Measurements from ENCODE around the gene PPARG. TPM values are rescaled to one million over a fixed set of nuclear protein-coding genes. Genes with fewer than 3 reads are reported as not detected.

Gene PPARG
- polyA plus RNA-seq, 3 donors: 25.8 to 28.5 (median 27.4) TPM

DNA sequence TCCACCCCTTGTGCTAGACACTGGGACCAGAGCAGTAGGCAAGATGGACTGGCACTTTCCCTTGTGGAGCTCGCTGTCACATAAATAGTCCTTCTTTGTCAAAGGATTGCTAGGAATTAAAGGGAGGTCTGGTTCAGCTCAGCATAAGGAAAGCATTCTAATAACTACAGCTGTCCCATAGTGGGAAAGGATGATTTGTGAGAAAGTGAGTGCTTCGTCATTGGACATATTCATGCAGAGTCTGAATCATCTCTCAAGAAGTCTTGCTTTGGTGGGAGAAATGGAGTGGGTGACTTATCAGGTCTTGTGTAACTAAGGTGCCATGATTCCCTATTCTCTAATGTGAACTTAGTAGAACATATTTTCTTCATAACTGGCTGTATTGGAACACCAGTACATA lies 14.7 kb downstream of the PPARG start:
- DNase-seq: no peak

DNA sequence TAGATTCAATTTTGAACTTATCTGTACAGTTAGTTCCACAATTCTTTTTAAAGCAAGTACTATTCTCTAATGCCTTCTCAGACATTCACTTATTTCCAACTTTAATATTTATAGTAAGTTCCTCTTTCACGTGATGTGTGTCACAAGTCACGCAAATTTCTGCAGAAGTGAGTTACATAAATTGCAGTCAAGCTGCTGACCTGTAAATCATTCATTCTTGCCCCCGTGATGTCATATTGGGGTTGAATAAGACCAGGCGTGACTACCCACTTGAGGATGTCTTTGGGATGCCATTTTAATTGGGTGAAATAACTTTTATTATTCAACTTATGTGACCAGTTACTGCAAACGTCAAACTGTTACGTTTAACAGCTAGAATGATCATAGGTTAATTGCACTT lies 15.1 kb downstream of the PPARG start:
- DNase-seq: no peak

DNA sequence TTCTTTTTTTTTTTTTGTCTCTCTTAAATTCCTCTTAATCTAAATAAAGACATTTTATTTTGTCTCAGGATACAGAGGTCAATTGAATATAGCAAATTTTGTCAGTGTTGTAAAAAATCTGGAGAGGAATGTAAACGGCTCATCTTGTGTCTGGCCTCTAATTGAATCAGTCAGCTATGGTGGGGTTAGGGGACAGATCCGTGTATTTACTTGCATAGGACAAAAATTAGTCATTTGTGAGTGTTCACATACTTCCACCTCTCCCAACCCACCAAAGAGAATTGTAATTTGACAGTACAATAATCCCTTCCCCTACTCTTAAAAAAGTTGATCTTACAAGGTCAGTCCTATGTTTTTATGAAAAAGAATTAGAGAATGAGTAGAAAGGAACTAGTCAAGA lies 18.3 kb downstream of the PPARG start:
- no peak for DNase-seq

- DNase-seq: no peak
Observed at GRCh38 chr3:12308517-12308916, 19.6 kb downstream of the PPARG start.

- no peak for DNase-seq
Observed at GRCh38 chr3:12309716-12310115, 20.8 kb downstream of the PPARG start.

DNA sequence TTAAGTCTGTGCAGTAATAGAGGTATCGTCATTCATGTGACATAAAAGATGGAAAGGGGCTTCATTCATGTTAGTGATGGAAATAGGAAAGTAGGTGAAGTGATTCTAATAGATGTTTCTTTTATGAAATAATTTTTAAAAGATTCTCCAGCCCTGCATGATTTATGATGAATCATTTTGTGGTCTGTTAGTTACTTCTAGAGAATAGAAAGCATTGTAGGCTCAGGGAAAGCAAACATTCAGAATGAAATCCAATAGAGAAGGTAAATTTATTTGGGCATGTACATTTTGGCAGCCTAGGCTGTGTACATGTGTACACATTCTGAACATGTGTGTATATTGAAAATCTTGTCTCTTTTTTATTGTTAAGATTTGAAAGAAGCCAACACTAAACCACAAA lies 23.1 kb downstream of the PPARG start:
- no peak for DNase-seq

- no peak for DNase-seq
Observed at GRCh38 chr3:12313519-12313918, 24.6 kb downstream of the PPARG start.

DNA sequence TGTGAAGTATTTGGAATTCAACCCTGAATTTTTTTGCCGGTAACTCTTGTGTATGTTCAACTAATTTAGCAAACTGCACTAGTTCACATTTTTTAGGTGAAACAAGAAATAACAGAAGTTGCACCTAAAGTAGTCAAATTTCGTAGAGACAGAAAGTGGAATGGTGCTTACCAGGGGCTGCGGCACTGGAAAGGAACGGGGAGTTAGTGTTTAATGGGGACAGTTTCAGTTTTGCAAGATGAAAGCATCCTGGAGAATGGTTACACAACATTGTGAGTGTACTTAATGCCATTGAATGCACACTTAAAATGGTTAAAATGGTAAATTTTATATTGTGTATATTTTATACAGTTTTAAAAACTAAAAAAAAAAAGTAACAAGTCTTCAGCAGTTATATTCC lies 27.4 kb downstream of the PPARG start:
- DNase-seq: no peak

- DNase-seq: no peak
Observed at GRCh38 chr3:12316729-12317351, 28.0 kb downstream of the PPARG start.

GRCh38 chr3:12317914-12318313 lies 29.0 kb downstream of the PPARG start:
- DNase-seq: no peak

GRCh38 chr3:12318758-12319621 lies 30.1 kb downstream of the PPARG start:
- DNase-seq: peak; percentile 36

DNA sequence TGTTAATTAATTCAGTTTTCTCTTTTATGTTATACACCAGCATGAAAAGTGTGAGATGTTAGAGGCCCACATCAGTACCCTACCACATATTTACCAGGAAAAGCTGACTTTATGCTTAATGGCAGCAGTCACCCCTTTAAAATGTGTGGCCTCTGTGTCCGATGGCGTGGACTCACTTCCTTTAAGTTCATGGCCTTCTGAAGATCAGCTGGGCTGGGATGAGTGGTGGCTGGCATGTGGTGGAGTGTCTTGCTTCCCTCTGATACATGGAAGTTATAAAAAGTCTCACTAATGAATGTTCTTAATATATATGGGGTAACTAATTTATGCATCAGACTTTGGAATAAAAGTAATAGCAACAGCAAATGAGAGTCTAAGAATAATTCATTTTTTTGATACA lies 32.1 kb downstream of the PPARG start:
- no peak for DNase-seq

DNA sequence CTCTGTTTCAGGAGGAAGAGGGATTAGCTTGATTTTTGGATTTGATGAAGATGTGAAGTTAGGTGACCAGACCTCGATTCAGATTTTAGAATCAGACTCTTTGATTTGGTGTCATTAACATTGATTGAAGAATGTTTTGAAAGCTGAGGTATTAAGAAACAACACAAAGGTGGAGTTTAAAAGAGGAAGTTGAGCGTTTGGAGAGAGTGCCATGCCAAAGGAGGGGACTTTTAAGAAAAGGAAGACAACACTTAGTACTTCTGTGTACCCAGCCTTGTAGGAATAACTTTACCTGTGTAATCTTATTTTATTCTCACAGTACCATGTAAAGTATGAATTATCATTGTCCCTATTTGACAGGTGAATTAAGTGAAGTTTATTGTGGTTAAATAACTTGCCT lies 34.4 kb downstream of the PPARG start:
- DNase-seq: no peak

DNA sequence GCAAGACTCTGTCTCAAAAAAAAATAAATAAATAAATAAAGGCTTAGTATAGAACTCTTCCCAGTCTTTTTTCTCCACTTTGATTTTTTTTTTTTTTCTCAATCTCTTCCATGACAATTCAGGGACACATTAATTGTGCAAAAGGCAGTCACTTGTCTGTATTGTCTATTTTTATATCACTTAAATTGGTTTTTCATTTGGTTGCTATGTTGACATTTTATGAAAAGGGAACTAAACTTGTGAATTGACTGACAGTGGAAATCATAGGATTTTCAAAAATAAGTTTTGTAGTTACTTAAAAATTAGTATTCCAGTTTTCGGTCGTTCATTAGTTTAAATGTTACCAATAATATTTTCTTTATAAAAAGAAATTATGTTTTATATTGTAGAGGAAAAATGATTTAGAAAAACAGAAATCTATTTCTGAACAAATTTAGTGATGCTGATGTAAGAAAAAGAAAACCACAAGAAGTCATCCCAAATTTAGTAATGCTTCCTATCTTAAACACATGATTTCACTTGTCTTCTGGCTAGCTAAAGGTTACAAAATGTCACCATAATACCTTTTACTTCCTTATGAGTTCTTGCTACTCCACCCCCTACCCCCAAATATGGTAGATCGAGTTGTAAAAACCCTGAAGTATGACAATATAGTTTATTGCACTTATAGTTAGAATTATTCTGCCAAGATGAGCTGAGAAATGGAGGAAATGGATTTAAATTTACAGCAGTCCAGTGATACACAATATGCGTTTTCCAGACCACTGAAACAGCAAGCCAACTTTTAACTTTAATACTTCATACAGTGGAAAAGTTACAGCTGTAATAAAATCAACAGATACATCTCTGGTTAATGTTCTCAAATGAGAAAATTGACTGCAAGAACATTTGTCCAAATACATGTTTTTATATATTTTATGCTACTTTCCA lies 37.0 kb downstream of the PPARG start:
- no peak for DNase-seq

- no peak for DNase-seq
Observed at GRCh38 chr3:12327021-12327420, 38.2 kb downstream of the PPARG start.

GRCh38 chr3:12328132-12328836 lies 39.4 kb downstream of the PPARG start:
- no peak for DNase-seq

DNA sequence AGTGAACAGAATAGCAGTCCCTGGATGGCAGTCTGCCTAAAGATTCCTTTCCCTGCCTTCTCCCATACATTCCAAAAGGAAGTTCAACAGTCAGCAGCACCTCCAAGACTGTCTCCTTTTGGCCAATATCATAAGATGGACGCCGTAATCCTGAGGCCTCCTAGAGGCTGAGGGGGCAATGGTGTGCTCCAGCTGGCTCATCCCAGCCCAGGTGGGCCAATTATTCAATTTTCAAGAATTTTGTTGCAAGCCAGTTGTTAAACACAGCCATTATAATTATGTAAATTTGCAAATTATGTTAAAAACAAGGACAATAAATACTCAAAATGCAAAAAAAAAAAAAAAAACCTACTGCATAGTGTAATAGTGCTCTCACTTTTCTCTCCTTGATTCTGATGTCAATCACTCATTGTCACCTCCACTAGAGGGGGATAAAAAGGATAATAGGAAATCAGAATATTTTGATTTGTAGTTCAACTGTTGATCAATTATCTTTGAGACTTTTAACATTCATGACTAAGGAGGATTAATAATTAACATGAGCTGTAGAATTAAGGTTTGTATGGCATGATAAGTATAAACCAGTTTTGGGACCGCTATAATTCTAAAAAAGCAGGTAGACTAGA lies 40.1 kb downstream of the PPARG start:
- no peak for DNase-seq

DNA sequence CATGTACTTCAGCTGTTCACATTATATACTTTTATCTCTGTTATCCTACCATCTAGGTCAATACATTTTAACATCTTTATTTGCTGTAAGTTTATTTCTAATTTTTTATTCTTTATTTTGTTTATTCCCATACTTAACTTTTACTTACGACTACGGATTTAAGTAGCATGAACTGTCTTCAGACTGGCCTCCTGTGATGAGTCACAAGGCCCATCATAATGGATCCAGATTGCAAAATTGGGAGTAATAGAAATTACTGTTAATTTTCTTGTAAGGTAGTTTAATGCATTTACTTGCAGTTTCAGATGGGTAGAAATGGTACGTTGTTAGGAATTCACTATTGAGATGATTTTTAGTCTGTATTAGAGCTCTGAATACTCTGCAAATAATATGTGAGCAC lies 45.9 kb downstream of the PPARG start:
- no peak for DNase-seq

- DNase-seq: no peak
Observed at GRCh38 chr3:12335421-12335820, 46.6 kb downstream of the PPARG start.

DNA sequence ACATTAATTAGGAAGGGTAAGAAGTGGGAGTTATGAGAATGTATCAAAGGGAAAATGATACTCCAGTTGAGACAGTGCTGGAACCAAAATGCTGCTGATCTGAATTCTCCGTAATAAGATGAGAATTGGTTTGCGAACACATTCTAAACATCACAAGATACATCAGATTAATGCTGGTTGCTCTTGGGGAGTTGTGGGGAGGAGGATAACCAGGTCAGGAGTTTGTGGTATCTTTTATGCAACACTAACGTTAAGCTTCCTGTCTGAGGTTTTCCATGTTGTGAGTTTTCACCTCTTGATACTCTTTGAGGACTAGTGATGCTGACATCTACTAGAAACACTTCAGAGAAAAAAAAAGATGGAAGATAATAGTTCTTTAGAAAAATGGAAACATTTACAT lies 47.2 kb downstream of the PPARG start:
- DNase-seq: no peak

Data from renal pelvis (tissue), 4 donors.